Activated CD8-positive, alpha-beta memory T cell treated with anti-CD3 and anti-CD28 coated beads, Interleukin-2, amount 50 U/mL, for 48 hours (primary cell): ENCODE data around the gene MRPS2.
"Not testable (repeated sequence)": the region's sequence is repeated elsewhere in the genome, so short reads cannot be mapped to it uniquely, and the experiment has no call there.

Experiments used
- DNase-seq: peaks from one replicate; pipeline ENCODE4 v3.0.0-alpha.2; 2020

The MRPS2 gene

GRCh38 chr9:135500525-135501260 lies at the start of gene MRPS2:
MRPS2 (plus strand) TSS chr9:135500682; CDS start chr9:135500711, 29 bp downstream.
- DNase-seq = peak; percentile 93

- DNase-seq = no peak
These were observed 49.5 kb upstream of the MRPS2 start for GRCh38 chr9:135450956-135451355.

- DNase-seq = not testable (repeated sequence)
These were observed 48.6 kb upstream of the MRPS2 start for GRCh38 chr9:135451909-135452308.

- no peak for DNase-seq
These were observed 45.7 kb upstream of the MRPS2 start for GRCh38 chr9:135454737-135455136.

- DNase-seq = no peak
These were observed 45.0 kb upstream of the MRPS2 start for GRCh38 chr9:135455401-135456030.

- DNase-seq = no peak
These were observed 43.9 kb upstream of the MRPS2 start for GRCh38 chr9:135456436-135457104.

GRCh38 chr9:135458478-135458877 lies 42.0 kb upstream of the MRPS2 start:
- not testable (repeated sequence) for DNase-seq

GRCh38 chr9:135461936-135462335 lies 38.5 kb upstream of the MRPS2 start:
- DNase-seq = no peak

- DNase-seq = no peak
These were observed 37.3 kb upstream of the MRPS2 start for GRCh38 chr9:135463140-135463539.

- DNase-seq = no peak
These were observed 36.3 kb upstream of the MRPS2 start for GRCh38 chr9:135464181-135464580.

GRCh38 chr9:135468854-135469521 lies 31.5 kb upstream of the MRPS2 start:
- DNase-seq = peak; percentile 62

- no peak for DNase-seq
These were observed 28.5 kb upstream of the MRPS2 start for GRCh38 chr9:135471791-135472640.

GRCh38 chr9:135473972-135474543 lies 26.4 kb upstream of the MRPS2 start:
- DNase-seq = no peak

GRCh38 chr9:135474915-135475314 lies 25.6 kb upstream of the MRPS2 start:
- DNase-seq = no peak

- DNase-seq = no peak
These were observed 23.7 kb upstream of the MRPS2 start for GRCh38 chr9:135476561-135477355.

- no peak for DNase-seq
These were observed 22.3 kb upstream of the MRPS2 start for GRCh38 chr9:135478191-135478590.

GRCh38 chr9:135478829-135479468 lies 21.5 kb upstream of the MRPS2 start:
- DNase-seq = peak; percentile 57

GRCh38 chr9:135479469-135480052 lies 20.9 kb upstream of the MRPS2 start, which contains the start of gene PPP1R26:
PPP1R26 (plus strand) TSS chr9:135479782; CDS start chr9:135484511, 4,729 bp downstream.
- DNase-seq = no peak

GRCh38 chr9:135480071-135480939 lies 20.2 kb upstream of the MRPS2 start:
- no peak for DNase-seq
